ENCODE data around the gene ARHGAP15.

DNA sequence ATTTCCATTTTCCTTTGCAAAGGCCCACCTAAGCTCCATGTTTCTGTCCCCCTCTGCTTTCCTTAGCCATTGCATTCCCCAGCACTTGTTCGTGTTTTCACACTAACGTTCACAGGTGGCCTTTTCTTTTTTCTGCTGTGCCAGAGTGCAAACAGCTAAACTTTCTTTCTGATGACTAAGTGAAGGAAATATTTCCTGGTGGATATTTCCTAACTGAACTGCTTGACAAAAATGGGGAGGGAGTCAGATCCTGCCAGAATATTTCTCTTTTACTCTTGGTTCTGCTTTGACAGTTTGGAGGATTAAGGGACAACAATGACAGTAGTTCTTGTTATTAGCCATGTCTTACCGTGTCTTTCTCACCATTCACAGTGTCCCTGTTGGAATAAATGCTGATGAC lies 344.0 kb downstream of the ARHGAP15 start:
- TF ChIP-seq TCF12 (IDR thresholded peaks at IDR 0.05; ENCODE audit: low read depth) (no peak), ZBTB7A (IDR thresholded peaks at IDR 0.05; ENCODE audit: low read depth) (no peak), RAD21 (IDR thresholded peaks at IDR 0.05; ENCODE audit: low read depth) (no peak), CREB1 (IDR thresholded peaks at IDR 0.05; ENCODE audit: low read depth) (no peak), TEAD4 (IDR thresholded peaks at IDR 0.05) (no peak), CEBPB (IDR thresholded peaks at IDR 0.05) (no peak), EP300 (IDR thresholded peaks at IDR 0.05; ENCODE audit: borderline replicate concordance) (no peak), TAF1 (IDR thresholded peaks at IDR 0.05; ENCODE audit: low read depth) (no peak), YY1 (IDR thresholded peaks at IDR 0.05; ENCODE audit: low read depth) (no peak)

Measured in Ishikawa (cell line).